ENCODE data around the gene GPX2. TPM values are rescaled to one million over a fixed set of nuclear protein-coding genes. Genes with fewer than 3 reads are reported as not detected.

The GPX2 gene
- total RNA-seq = not detected in 2 replicates

DNA sequence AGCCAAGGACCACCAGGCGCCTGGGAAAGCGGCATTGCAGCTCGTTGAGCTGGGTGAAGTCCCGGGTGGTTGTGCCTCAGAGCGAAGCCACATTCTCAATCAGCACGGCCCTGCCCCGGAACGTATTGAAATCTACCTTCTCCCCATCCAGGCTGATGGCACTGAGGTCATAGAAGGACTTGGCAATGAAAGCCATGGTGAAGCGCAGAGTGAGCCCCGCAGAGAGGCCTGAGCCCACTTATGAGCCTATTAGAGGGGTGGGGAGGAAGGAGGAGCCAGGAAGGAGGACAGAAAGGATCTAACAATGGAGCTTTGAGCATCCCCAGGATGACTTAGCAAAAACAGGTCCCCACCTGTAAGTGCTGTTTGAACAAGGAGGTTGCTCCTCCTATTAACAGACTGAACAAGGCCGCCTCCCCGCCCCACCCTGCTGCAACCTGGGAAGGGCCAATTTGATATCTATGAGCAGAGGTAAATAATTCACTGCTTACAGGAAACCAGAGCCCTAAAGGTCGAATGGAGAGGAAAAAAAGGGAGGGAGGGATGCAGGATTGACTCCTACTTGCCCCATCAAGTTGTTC, at the start of gene GPX2:
Gene GPX2 (minus strand): TSS at position 215 of the 581 bp plus-strand sequence. CDS start 19 bp downstream, at position 196.

GRCh38 chr14:64986648-64987437, 44.3 kb upstream of the GPX2 start, which contains the start of gene FNTB:
Gene FNTB, plus strand, starts transcription at chr14:64986895. Its CDS starts 59 bp downstream, at chr14:64986954.

GRCh38 chr14:64971943-64972791, 29.6 kb upstream of the GPX2 start, which contains the start of gene RAB15:
Gene RAB15, minus strand, starts transcription at chr14:64972336. Its CDS starts 260 bp downstream, at chr14:64972076.

GRCh38 chr14:64914237-64915028, 28.1 kb downstream of the GPX2 start, which contains the start of gene CHURC1:
Gene CHURC1, plus strand, starts transcription at chr14:64914455. Its CDS starts 41 bp downstream, at chr14:64914496.

Other genes starting within 250 kb of the GPX2 start
- gene PLEKHG3, start 238.3 kb downstream of the GPX2 start, total RNA-seq = 5.0 and 5.1 TPM in 2 replicates
- gene SPTB, start 62.8 kb downstream of the GPX2 start, total RNA-seq = 0.14 TPM in 1 of 2 replicates, not detected in the other
- 41.1 and 47.1 TPM in 2 replicates for gene CHURC1, start 28.3 kb downstream of the GPX2 start, total RNA-seq
- 1.6 and 2.1 TPM in 2 replicates for gene RAB15, start 29.6 kb upstream of the GPX2 start, total RNA-seq
- gene FNTB, start 44.1 kb upstream of the GPX2 start, total RNA-seq = 5.0 and 8.5 TPM in 2 replicates
- gene MAX, start 159.8 kb upstream of the GPX2 start, total RNA-seq = 40.2 and 57.5 TPM in 2 replicates